PFSK-1 (cell line): ENCODE measurements around the gene RIIAD1.

ENCODE experiments used
- POLR2AphosphoS5 ChIP-seq: IDR thresholded peaks from 2 replicates; pipeline ENCODE4 v1.6.1; 2012; ENCODE audit warnings: low read depth, mild to moderate bottlenecking, control low read depth, low read length, moderate library complexity
- REST ChIP-seq, 2 experiments: IDR thresholded peaks; 2 replicates each; pipeline versions ENCODE4 v1.6.1 to v1.8.0; 2011 to 2012; ENCODE audit warnings: low read depth in 2 of 2, low read length in 2 of 2, control low read depth in 1 of 2, inconsistent platforms in 1 of 2, mild to moderate bottlenecking in 1 of 2, moderate library complexity in 1 of 2; ENCODE audit not compliant: insufficient read depth in 1 of 2

- TF ChIP-seq REST (IDR thresholded peaks at IDR 0.05; ENCODE audit: insufficient read depth in 1 of 2, low read depth in 2 of 2, low read length in 2 of 2) (no peak), POLR2AphosphoS5 (no peak)
Measured at GRCh38 chr1:151760597-151761385, 39.5 kb downstream of the RIIAD1 start.
